Activated CD4-positive, alpha-beta T cell treated with anti-CD3 and anti-CD28 coated beads, Interleukin-2, amount 50 U/mL, for 4 hours (primary cell): ENCODE measurements around the gene MGAT5.

Experiments used
- DNase-seq, 2 experiments: peaks; one replicate each; pipeline ENCODE4 v3.0.0-alpha.2; 2020

The MGAT5 gene

DNA sequence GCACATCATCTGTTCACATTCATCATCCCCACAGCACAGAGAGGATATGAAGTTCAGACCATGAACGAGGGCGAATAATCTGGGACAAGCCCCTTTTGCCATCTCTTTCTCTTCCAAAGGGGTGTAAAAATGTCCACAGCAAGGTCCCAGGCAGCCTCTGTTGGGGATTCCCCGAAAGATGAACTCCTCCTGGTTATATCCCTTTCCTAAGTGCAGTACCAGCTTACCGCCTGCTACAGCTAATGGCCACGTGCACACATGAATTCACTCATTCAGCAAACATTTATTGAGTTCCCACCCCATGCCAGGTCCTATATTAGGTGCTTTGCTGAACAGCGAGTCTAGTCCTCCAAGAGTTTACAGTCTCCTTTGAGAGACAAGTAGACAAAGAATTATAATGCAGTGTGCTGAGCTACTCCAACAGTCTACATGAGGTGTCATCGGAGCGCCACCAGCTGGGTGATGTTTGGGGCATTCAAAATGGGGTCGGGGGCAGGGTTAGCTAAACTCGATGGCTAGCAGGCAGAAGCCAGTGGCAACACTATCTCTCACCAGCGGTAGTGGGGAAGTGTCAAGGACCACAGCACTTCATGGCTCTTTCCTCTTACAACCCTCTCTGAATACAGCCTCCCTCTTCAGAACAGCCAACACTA, 236.0 kb downstream of the MGAT5 start:
- no peak for DNase-seq

DNA sequence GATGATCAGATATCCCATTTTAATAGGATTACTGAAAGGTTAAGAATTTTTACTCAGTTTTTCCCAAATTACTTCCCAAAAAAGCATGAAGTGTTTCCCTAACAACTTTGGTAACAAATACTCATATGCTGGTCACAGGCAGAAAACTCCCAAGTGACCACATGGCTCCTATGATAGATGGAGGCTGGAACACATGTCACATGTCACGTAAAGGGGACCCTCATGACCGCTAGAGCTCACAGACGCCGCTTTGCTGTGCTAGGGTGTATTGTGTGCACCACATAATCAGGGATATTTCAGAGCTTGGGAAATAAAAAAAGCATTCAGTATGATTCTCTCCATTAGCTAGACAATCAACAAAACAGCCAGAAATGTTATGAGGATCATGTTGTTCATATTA, 236.7 kb downstream of the MGAT5 start:
- DNase-seq, result no peak

DNA sequence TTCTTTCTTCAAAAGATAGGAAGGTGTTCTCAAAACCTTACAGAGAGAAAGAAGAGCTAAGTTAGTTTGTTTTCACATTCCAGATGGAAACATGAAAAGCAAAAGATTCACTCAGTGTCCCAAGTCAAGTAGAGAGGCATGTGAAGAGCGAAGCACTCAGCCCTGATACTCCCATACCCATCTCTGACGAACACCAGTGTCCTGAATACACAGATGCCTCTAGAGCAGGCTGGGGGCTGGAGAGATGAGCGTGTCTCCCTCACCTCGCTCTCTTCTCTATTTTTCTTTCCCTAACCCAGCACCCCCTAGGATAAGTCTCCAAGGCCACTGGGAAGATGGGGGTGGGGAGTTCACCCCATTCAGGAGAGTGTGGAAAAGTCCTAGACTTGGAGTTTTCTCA, 237.2 kb downstream of the MGAT5 start:
- DNase-seq, result no peak

DNA sequence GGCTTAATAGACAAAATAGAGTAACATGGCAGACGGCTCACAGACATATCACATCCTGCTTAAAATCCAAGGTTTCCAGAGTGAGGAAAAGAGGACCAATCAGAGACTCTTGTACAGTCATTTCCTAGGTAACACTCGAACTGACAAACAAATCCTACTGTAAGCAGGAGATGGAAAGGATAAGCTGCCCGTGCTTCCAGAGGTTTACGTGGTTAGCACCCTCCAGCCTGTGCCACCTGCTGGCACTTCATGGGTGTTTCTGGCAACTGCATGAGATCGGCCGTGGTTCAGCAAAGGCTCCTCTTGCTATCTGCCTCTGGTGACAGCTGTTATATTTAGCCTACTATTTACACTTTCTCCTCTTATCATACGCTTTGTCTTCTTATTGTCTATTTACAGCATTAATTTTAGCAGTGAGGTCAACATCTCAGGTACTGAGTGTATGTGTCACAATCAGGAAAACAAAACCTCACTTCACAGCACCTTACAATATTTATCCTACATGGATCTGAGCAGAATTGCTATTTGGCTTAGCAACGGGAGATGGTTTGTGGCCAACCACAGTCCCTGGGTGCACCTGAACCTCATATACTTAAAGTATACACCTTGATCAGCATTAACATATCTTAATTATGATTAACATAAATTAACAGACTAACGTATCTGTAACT, 238.0 kb downstream of the MGAT5 start:
- no peak for DNase-seq

DNA sequence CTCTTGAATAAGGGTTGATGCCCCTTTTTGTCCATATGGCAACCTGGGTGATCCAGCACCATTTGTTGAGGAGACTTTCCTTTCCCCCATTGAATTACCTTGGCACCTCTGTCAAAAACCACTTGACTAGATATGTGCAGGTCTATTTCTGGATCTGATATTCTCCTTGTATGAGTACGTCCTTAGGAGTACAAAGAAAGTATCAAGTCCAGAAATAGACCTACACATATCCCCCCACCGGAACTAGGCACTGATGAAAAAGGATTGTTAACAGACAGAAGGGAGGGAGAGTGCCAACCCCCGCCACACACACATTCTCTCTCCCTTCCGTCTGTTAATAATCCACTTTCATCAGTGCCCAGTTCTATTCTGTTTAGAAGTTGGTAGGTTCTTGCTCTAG, 239.9 kb downstream of the MGAT5 start:
- no peak for DNase-seq

DNA sequence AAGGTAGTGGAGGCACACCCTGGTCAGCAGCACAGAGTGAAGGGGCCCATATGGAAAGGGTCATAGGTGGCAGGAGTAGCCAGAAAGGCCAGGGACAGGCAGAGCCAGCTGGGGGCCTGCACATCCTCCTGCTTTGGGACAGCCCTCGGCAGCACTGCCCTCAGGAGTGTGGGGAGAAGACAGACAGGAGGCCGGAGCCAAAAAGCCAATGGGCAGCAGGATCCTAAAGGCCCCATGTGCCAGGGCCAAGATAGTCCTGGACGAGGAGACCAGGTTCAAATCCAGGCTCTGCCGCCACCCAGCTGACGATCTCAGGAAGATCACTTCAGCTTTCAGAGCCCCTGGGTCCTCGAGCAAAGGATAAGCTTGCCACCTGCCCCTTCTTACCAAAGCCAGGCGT, 244.8 kb downstream of the MGAT5 start:
- DNase-seq, result no peak

DNA sequence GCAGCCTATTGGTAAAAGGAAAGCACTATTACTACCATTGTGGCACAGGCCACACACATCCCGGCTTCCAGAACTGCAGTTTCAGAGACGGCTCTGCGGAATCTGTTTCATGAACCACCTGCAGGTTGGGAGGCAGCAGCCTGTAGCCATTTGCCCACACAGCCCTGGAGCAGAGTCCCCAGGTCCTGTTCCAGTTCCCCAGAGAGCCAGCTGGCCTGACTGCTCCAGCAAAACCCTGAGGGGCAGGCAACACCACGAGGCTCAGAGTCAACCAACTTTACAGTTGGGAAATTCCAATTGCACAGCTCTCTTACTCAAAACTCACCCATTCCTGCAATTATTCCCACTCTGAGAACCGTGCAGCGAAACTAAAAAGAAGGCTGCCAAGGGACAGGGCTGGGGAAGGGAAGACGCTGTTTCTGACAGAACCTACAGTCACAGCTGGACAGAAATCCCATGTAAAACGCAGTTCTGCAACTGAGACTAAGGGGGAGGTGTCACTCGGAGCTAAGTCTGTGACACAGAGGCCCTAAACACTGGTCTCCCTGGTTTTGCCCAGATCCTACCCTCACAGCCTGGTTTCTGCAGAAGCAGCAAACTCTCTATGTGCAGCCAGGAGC, 245.5 kb downstream of the MGAT5 start:
- no peak for DNase-seq

DNA sequence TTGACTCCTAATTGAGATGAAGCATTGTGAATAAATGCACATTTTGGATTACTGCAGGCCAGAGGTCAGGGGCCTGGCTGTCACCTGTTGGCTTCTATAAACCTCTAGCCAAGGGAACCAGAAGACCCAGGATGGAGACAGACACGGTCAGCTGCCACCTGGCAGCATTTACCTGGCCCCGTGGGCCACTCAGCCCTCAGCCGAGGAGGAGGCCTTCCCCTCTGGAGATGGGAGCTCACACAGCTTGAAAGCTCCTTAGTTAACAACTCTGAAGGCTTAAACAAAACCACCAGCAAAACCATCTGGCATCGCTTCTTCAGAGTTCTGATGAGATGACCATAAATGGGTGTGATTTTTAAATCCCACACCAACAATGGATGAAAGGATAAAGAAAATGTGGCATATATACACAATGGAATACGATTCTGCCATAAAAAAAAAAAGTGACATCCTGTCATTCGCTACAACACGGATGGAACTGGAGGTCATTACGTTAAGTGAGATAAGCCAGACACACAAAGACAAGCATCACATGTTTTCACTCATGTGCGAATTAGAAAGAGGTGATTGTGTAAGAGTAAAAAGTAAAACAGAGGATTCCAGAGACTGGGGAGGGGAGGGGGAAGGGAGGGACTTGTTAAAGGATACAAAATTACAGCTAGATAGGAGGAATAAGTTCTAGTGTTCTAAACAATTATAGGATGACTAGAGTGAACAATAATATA, 246.5 kb downstream of the MGAT5 start:
- no peak for DNase-seq

DNA sequence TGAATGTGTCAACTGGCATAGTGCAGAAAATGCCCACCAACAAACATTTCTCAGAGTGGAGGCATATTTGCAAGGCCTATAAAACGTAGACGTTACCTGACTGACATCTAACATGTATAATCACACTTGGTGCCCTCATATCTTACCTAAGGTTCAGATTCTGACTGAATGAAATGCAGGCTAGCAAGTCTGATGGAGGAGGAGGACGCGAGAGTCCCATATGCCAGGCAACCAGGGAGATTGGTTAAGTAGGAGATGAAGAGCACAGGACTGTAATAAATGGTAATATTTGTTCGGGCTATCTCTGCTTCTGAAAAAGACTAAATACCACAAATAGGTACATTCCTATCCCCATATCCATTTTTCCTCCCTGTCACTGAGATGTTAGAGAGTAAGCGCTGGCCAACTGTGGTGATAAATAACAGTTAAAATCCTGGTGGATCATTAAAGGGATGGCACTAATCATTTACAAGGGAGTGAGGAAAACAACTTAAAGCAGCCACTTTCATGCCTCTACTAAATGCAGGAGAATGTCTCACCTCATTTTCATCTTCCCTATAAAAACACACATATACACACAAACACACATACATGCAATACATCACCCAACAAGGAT, 247.7 kb downstream of the MGAT5 start:
- no peak for DNase-seq

DNA sequence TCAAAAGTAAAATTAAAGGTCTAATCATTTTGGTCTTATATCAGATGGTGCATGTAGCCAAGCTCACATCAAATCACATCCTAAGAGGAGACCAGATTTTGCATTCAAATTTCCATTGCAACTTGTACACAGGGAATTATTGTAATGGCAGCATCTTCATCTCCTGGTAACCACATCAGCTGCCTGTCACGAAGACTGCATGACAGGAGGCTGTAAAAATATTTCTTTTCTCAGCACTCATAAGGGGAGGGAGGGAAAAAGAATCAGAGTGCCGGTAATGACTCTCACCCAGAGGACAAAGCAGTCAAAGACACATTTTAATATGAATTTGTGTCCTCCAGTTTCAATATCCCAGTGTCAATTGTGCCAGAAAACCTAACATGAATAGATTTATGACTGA, 248.2 kb downstream of the MGAT5 start:
- no peak for DNase-seq
